ENCODE measurements around the gene ODC1.

GRCh38 chr2:10475811-10476660, 27.9 kb upstream of the ODC1 start:
- TF ChIP-seq GATA2 (IDR thresholded peaks at IDR 0.05; ENCODE audit: low read depth, low read length) (no peak), GATA3 (IDR thresholded peaks at IDR 0.05; ENCODE audit: low read depth, low read length) (no peak)

Data from SH-SY5Y (cell line).